ENCODE measurements around the gene FHOD3. TPM values are rescaled to one million over a fixed set of nuclear protein-coding genes. Genes with fewer than 3 reads are reported as not detected.

The FHOD3 gene
- total RNA-seq, 2 donors from 2014 or later = 19.8 to 24.9 TPM

- Histone ChIP-seq H3K4me3 (no peak overlapping the region), H3K27ac (no peak overlapping the region), H3K4me1 (ENCODE audit: control insufficient read depth in 1 of 2, low read depth in 2 of 2) (peaks cover 0 to 9% of the 10 kb centered on the region in 2 donors), H3K36me3 (no peaks in the 10 kb centered on the region), H3K9me3 (no peaks in the 10 kb centered on the region), H3K27me3 (replicated peaks; ENCODE audit: insufficient read depth) (no peaks in the 10 kb centered on the region)
- no peak for ATAC-seq (ENCODE audit: insufficient number of reproducible peaks, low FRiP score, low read depth)
- DNase-seq (ENCODE audit: low spot score) = no peak
- no peak for TF ChIP-seq CTCF (IDR thresholded peaks at IDR 0.05)
These were observed 229.5 kb downstream of the FHOD3 start for GRCh38 chr18:36527051-36527450.

GRCh38 chr18:36527740-36528455, 230.4 kb downstream of the FHOD3 start:
- TF ChIP-seq CTCF (IDR thresholded peaks at IDR 0.05) = no peak
- Histone ChIP-seq H3K36me3 (no peaks in the 10 kb centered on the region), H3K9me3 (no peaks in the 10 kb centered on the region), H3K4me1 (ENCODE audit: control insufficient read depth in 1 of 2, low read depth in 2 of 2) (peaks cover 0 to 14% of the 10 kb centered on the region in 2 donors), H3K27ac (no peak overlapping the region), H3K4me3 (no peak overlapping the region), H3K27me3 (replicated peaks; ENCODE audit: insufficient read depth) (no peaks in the 10 kb centered on the region)
- DNase-seq (ENCODE audit: low spot score) = no peak
- ATAC-seq (ENCODE audit: insufficient number of reproducible peaks, low FRiP score, low read depth) = no peak

GRCh38 chr18:36529747-36530146, 232.2 kb downstream of the FHOD3 start:
- ATAC-seq (ENCODE audit: insufficient number of reproducible peaks, low FRiP score, low read depth) = no peak
- H3K27ac ChIP-seq = no peak overlapping the region
- H3K4me3 ChIP-seq = no peak overlapping the region
- no peaks in the 10 kb centered on the region for H3K27me3 ChIP-seq (replicated peaks; ENCODE audit: insufficient read depth)
- peaks cover 0 to 11% of the 10 kb centered on the region in 2 donors for H3K4me1 ChIP-seq (ENCODE audit: control insufficient read depth in 1 of 2, low read depth in 2 of 2)
- no peaks in the 10 kb centered on the region for H3K36me3 ChIP-seq
- no peaks in the 10 kb centered on the region for H3K9me3 ChIP-seq
- no peak for TF ChIP-seq CTCF (IDR thresholded peaks at IDR 0.05)
- no peak for DNase-seq (ENCODE audit: low spot score)

- no peaks in the 10 kb centered on the region for H3K27me3 ChIP-seq (replicated peaks; ENCODE audit: insufficient read depth)
- H3K9me3 ChIP-seq = no peaks in the 10 kb centered on the region
- no peaks in the 10 kb centered on the region for H3K36me3 ChIP-seq
- DNase-seq (ENCODE audit: low spot score) = no peak
- no peak for ATAC-seq (ENCODE audit: insufficient number of reproducible peaks, low FRiP score, low read depth)
- no peak overlapping the region for H3K4me3 ChIP-seq
- H3K4me1 ChIP-seq (ENCODE audit: control insufficient read depth in 1 of 2, low read depth in 2 of 2) = peaks cover 0 to 11% of the 10 kb centered on the region in 2 donors
- no peak for TF ChIP-seq CTCF (IDR thresholded peaks at IDR 0.05)
- no peak overlapping the region for H3K27ac ChIP-seq
These were observed 233.3 kb downstream of the FHOD3 start for GRCh38 chr18:36530676-36531405.

GRCh38 chr18:36531636-36532035, 234.1 kb downstream of the FHOD3 start:
- Histone ChIP-seq H3K4me3 (no peak overlapping the region), H3K4me1 (ENCODE audit: control insufficient read depth in 1 of 2, low read depth in 2 of 2) (peaks cover 0 to 11% of the 10 kb centered on the region in 2 donors), H3K27me3 (replicated peaks; ENCODE audit: insufficient read depth) (no peaks in the 10 kb centered on the region), H3K9me3 (no peaks in the 10 kb centered on the region), H3K27ac (no peak overlapping the region), H3K36me3 (no peaks in the 10 kb centered on the region)
- TF ChIP-seq CTCF (IDR thresholded peaks at IDR 0.05) = no peak
- ATAC-seq (ENCODE audit: insufficient number of reproducible peaks, low FRiP score, low read depth) (no peak), DNase-seq (ENCODE audit: low spot score) (no peak)
